HPDE6-E6E7 (cell line): ENCODE results near the gene TMEM132C.

Experiments
- DNase-seq: peaks from one replicate; pipeline ENCODE4 v3.0.0; 2011; ENCODE audit warnings: missing footprints; ENCODE audit errors: extremely low spot score

The TMEM132C gene

DNA sequence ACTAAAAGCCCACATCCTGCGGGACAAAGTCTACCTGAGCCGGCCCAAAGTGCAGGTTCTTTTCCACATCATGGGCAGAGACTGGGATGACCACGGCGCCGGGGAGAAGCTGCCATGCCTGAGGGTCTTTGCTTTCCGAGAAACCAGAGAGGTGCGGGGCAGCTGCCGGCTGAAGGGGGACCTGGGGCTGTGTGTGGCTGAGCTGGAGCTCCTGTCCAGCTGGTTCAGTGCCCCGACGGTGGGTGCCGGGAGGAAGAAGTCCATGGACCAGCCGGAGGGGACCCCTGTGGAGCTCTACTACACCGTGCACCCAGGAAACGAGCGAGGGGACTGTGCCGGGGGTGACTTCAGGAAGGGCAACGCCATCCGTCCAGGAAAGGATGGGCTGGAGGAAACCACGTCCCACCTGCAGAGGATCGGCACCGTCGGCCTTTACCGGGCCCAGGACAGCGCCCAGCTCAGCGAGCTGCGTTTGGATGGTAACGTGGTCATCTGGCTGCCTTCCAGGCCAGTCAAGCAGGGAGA is 148.1 kb downstream of the TMEM132C start:
- no peak for DNase-seq

DNA sequence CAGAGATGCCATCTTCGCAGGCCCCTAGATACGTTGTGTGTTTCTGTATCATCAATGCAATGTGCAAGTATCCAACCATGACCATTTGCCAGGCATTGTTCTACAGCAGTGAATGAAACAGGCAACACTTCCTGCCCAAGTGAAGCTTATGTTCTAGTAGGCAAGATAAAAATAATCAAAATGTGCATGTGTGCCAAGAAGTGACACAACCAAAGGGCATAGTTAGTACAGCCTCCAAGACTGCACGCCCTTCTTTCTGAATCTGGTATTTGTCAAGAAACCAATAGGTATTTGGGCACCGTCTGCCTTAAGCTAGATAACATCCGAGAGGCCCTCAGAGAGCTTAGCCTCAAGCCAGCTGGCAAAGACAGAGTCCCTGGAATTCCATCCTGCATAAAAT is 152.0 kb downstream of the TMEM132C start:
- DNase-seq: no peak

DNA sequence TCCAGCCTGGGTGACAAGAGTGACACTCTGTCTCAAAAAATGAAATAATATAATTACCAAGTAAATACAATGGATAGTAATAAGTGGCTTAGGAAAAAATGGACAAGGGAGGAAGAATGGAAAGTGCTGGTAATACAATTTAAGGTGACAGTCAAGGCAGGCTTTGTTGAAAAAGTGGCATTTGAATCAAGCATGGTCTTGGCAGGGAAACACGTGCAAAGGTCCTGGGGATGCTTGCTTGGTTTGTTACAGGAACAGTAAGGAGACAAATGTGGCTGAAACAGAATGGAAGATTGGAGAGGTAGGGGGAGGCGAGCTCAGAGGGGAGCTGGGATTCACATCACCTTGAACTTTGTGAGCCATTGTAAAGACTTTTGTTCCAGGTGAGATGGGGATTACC is 153.2 kb downstream of the TMEM132C start:
- no peak for DNase-seq

DNA sequence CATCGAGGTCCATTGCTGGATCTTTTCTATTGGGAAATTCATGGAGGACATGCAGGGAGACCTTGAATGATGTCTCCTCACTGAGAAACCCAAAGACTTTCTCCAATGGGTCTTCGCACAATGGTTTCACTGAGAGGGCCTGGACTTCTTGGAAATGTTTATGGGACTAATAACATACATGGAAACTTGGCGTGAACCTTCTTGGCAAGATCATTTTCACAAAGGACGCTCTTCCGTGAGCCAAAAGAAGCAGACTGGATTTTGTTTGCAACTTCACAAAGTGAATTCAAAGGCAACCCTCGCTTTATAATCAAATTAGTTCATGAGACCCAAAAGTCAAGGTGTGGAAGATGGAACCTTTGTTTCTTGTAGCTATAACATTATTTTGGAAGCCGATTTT is 154.4 kb downstream of the TMEM132C start:
- no peak for DNase-seq

DNA sequence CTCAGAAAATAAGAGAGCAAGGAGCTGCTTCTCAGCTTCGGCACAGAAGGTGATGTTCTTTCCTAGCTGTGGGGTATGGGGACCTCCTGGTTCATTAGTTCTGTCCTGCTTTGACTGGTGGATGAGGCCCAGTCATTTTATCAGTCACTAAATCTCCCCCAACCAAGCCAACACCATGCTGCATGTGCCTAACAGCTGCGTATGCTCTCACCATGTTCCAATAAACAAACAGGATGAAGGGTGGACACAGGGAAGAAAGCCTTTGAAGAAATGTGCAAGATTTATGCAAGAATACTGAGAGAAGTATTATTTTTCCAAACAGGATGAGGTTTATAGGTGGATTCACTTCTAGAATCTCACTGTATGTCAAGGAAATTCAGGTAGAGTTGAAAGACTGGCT is 156.2 kb downstream of the TMEM132C start:
- DNase-seq: no peak

DNA sequence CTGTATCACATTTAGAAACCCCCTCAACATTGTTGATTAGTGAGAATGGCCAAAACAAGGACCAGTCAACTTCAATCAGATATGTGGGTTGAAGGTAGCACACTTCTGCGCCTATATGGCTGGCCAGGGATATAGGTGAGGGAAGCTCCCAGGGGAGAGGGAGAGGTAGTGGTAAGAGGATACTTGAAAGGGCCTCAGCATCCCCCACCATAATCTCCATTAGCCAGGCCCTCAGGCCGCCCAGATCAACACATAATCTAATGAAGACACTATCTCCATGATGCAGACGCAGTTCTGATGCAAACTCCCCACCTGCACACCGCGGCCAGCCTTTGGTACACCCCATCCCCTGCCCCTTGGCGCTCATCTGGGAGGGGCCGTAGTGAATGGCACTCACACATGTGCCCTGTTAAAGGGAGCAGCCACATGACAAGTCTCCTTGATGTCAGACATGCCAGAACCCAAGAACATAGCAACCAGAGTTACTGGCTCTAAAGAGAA is 158.0 kb downstream of the TMEM132C start:
- DNase-seq: no peak

DNA sequence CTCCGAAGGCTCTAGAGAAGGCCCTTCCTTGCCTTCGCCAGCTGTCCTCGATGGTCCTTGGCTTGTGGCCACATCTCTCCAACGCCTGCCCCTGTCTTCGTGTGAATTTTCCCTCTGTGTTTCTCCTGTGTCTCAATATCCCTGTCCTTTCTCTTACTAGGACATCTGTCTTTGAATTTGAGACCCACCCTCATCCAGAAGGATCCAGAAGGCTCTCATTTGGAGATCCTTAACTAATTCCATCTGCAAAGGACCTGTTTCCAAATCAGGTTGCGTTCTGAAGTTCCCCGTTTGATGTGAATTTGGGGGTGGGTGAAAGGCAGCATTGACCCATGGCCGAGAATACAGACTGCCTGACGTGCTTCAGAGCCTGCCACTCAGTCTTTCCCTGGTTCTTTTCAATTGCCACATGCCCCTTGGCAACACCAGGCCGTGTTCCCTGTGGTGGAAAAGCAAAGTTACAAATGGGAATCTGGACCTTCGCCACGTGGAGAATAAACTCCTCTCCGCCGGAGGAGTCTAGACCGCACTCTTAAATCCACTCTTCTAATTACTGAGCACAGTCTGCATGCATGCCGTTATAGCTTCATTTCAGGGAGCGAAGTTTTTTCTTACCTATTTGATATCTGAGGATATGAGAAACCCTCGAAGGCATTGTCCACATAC is 158.8 kb downstream of the TMEM132C start:
- no peak for DNase-seq

DNA sequence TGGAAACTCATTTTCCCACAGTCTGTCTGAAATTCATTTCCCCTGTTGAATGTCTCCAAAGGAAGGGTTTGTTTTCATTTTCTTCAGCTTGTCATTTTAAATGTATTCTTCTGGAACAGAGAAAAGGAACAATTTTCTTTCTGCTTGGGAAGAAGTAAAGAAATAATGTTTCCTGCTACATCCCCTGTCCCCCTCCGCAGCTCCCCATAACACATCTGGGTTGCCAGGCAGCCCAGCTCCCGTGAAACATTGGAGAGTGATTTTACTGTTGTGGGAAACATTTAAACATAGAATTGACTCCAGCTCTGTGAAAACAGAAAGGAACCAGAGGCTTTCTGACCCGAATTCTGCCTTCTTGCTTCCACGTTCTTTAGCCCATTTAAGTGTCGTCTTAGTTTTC is 159.5 kb downstream of the TMEM132C start:
- no peak for DNase-seq

DNA sequence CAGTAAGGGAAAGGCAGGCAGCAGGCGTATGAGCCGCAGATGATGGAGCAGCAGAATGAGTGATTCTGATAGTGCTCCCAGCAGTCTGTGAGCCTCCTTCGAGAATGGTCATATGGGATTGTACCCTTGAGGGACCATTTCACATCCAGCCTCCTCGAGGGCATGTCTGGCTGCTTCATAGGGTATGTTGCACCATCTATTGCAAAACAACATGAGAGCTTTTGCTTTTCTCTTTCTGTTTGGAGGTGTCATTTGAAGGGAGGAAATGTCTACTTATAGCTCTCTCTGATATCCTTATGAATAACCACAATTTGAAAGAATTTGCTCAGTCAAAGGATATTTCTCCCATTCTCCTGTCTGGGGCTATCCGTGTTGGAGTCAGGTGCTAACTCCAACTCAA is 172.8 kb downstream of the TMEM132C start:
- DNase-seq: no peak

DNA sequence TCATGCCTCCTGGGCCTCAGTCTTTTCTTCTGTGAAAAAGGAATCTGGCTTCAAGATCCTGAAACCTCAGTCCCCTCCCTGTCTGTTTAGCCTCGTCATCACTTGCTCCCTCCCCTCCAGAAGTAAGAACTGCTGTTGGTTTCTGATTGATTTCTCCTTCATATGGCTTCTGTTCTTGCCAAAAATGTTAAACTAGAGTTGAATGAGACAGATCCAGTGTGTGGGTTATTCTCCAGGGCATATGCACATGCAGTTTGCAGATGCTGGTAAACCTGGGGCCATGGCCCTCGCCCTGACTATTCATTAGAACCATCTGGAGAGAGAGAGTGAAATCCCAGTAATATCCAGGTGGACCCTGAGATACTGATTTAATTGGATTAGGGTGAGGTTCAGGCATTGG is 175.1 kb downstream of the TMEM132C start:
- no peak for DNase-seq

DNA sequence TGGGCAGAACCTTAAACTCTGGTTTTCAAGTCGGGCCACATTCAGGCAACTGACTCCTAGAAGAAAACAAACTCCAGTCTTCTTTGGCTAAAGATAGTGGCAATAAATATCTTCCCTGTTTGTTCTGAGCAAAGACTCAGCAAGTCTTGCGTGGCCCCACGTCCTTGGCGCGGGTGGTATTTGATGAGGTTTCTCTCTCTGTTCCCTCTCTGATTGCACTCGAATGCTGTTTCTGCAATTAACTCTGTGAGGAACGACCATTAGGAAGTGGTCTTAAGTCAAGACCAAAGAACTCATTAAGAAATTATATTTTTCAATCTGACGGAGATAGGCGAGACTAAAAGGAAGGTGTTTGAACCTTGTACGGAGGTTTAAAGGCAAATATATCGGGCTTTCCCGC is 177.6 kb downstream of the TMEM132C start:
- no peak for DNase-seq

DNA sequence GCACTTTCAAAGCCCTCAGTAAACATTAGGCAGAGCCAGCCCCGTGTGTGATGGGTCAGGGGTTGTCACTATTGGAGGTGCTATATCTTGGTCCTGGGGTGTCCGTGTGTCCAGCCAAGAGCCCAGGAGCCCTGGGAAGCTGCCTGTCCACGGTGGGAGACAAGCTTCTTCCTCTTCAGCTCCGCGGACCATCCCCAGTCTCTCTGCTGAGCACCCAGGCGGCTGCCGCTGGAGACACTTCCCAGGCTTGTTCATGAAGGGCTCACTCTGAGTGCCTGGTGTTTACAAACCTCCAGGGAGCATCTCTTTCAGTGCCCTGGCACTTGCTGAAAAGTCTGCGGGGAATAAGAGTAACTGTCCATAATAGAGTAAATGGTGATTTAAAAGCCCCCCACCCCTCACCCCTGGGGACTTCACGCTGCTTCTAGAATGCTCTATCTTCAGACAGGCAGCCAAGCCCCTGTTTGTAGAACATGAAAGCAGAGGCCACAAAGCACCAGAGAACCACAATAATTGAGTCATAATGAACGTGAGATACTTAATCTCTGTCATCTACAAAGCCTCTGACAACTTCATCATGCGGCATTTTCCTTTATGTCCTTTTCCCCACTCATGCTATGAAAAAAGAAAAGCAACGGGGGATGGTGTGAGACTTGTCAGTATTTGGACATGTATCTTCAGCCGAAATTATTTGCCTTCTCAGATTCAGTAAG is 178.6 kb downstream of the TMEM132C start:
- no peak for DNase-seq

DNA sequence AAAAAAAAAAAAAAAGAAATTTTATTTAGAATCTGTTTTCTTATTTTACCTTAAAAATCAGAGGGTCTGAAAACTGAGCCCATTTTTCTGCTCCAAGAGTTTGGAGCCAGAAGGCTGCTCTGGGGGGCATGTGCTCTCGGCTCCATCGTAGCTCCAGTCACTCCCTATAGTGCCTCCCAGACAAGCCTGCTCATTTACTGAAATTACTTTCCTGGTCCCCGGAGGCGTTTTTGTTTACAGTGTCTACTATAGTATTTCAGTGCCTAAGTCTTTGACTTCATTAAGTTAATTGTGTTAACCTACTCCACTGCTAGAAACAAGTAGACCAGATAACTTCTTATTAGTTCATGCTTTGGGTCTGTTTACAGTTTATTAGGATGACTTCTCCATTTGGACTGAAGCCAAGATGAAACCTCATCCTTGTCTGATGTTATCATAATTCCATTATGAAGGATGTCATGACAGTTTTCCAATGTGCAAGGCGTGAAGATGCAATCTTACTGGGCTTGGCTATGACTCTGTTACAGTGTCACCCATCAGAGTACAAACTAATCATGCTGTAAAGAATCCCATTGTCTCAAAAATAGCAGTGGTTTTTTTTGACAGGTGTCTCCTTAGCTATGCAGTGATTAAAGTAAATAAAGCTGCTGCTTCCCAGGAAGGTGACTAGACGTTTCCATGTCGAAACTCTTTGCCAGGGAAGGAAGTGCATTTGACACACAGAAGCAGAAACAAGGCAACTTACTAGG is 182.3 kb downstream of the TMEM132C start:
- DNase-seq: no peak

DNA sequence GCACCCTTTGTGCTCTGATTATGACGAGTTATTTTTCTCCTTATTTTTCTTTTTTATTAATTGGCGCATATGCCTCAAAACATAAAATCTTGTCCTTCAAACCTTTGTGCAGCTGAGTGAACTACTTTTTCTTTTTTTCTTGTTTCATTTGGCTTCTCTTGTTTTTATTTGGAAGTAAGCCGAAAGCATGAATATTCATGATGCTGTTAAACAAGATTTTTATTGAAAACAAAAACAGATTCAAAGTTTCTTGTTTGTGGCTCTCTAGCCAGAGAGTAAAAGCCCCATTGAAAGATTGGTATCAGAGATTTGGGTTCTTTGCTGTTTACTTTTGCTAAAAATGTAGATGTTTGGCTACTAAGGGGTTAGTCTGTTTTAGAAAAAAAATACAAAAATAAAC is 183.8 kb downstream of the TMEM132C start:
- DNase-seq: no peak

DNA sequence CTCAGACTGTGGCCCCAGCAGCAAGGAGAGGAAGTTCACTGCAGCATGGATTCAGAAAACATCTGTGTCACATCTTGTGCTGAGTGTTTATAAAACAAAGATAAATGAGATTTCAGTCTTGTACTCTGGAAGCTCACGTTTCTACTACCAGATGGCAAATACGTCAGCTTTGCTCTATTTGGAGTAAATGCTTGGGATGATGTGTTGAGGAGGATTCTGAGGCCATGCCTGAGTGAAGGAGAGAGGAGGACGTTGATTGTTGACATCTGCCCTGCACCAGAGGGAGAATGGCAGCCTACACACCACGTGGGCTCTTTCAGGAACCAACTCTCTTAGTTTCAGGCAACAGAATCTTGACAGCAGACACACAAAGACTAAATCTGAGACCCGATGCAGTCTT is 188.9 kb downstream of the TMEM132C start:
- DNase-seq: no peak

DNA sequence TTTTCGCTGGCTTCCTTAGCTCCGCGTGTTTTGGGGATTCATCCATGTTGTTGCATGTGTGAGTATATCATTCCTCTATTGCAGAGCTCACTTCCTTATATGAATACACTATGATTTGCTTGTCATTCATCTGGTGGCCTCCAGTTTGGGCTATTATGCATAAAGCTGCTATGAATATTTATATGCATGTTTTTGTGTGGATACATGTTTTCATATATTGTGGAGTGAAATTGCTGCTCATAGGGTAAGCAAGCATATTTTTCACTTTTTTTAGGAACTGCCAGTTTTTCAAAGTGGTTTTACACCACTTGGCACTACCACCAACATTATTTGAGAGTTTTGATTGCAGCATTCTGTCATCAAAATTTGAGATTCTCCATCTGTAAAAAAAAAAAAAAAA is 190.0 kb downstream of the TMEM132C start:
- DNase-seq: no peak

DNA sequence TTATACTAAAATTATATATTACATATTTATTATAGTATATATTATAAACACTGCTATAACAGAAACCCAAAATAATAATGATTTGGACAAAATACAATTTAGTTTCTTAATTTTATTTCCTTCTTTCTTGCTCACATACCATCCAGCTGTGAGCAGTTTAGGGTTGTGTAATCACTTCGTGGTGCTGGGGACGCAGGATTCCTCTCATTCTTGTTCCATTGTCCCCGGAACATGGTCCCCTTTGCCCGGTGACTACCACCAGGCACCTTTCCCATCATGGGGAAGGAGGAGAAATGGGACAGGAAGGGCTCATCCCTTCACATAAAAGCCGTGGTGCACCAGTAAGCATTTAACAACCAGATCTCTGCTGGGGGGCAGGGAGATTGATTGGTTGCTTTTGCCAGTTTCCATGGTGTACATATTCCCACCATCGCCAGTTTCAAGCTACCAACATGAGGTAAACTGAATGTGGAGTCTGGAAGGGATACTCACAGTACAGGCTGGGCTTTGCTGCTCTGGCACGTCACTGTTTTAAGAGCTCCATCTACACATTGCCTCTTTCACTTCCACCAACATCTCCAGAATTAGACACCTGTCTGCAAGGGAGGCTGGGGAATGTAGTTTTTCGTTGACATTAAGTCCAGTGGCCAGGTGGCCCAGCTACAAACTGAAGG is 191.5 kb downstream of the TMEM132C start:
- DNase-seq: no peak

DNA sequence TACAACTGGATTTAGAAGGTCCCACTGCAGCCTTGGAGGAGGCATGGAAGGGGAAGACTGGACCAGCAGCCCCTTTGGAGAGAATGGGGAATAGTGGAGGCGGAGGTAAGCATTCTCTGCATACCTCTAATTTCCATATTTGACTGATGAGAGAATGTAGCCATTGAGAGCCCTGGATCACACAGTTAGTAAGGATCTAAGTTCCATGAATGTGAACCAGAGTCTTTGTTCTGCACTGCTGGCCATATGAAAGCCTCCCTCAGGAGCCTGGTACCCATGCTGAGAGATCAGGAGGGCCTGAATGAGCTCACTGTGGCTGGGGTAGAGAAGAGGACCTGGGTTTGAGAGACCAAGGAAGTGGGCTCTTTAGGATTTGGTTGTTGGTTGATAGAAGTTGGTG is 192.1 kb downstream of the TMEM132C start:
- DNase-seq: no peak

DNA sequence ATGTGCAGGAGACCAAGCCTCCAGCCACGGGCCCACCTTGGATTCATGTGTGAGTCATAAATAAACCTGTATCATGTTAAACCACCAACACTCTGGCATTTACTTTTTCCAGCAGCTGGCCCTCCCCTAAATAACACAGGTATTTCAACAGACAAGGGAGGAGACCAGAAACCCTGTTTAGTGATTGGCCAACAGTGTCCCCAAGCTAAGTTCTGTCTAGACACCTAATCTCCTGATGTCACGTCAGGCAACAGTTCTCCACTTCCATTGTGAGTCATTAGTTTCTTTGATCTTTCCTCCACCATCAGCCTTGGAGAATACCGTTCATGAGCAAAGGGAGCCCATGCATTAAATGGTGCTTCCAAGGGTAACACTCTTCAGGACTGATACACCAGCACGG is 196.9 kb downstream of the TMEM132C start:
- DNase-seq: no peak

DNA sequence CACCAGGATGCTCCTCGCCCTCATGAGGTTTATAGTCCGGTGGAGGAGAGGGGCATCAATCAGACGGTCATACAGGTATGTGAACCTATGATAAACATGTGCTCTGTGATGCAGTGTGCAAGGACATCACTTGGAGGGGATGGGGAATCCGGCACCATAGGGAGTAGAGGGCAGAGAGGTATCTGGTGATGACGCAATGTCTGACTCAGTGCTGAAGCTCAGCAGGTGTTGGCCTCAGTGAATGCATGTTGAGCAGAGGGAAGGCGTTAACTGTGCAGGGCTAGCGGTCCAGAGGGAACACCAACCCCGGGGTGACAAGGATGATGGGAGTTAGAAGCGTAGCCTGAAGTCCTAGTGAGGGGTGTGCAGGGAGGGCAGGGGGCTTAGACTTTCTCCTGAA is 200.9 kb downstream of the TMEM132C start:
- no peak for DNase-seq

DNA sequence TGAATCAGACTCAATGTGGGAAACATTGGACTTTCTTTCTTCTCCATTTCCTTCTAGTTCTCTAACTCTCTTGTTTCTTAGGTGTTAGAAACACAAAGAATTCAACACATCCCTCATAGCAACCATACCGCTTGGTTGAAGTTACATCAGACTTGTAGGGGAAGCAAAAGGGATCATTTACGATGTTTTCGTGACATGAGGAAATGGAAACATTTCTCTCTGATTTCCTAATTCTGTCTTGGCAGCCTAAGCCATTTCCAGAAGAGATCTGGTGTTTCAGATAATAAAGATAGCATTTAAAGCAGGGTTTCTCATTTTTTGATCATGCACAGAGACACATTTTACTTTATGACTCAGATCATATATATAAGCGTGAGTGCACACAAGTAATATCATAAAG is 202.0 kb downstream of the TMEM132C start:
- DNase-seq: no peak

DNA sequence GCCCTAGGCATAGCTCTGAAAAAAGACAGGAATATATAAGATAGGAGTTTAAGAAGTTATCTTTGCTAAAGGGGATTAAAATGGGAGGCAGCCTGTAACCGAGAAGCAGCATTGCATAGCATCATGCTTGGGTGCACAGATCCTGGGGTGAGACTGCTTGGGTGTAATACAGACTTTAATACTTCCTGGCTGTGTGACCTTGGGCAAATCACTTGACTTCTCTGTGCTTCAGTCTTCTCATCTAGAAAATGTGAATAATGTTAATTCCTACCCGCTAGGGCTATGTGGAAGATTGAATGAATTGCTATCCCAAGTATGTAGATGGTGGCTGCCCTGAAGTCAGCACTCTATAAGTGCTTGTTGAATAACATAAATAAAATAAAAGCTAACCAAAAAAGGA is 204.5 kb downstream of the TMEM132C start:
- DNase-seq: no peak
